HEK293 (cell line): ENCODE results near the gene STRA8.

Source experiments
- CTCF ChIA-PET: fragments of 350-600 bp; formaldehyde crosslinking; extraction: SDS; loops from one replicate; lab custom pipeline; 2021; ENCODE audit warnings: antibody characterized with exemption; lab: Yijun Ruan, JAX
- POLR2A ChIA-PET: fragments of 300-600 bp; formaldehyde crosslinking; extraction: SDS; loops from one replicate; lab custom pipeline; 2020; ENCODE audit warnings: antibody characterized with exemption, inconsistent platforms; lab: Yijun Ruan, JAX
- H3K27ac ChIP-seq: fragments of 200-500 bp; sonication (Bioruptor generic); 2 replicates; pipeline ENCODE4 v1.5.1; 2014; ENCODE audit warnings: low read depth, low read length, control low read depth, inconsistent platforms; ENCODE audit errors: extremely low read depth
- H3K36me3 ChIP-seq, 2 experiments: fragments of 200-500 bp in 1 of 2; sonication (Bioruptor generic) in 1 of 2; 1 replicate in 1 of 2; 2 replicates in 1 of 2; pipeline ENCODE4 v1.5.1; 2014 to 2017; ENCODE audit warnings: inconsistent platforms in 2 of 2, low read length in 2 of 2; ENCODE audit not compliant: control insufficient read depth in 2 of 2, insufficient read depth in 1 of 2
- H3K4me1 ChIP-seq: fragments of 200-500 bp; sonication (Bioruptor generic); 2 replicates; pipeline ENCODE4 v1.5.1; 2014; ENCODE audit warnings: mild to moderate bottlenecking, low read length, inconsistent platforms; ENCODE audit not compliant: control insufficient read depth, insufficient read depth
- H3K4me3 ChIP-seq: 2 replicates; pipeline ENCODE4 v1.5.1; 2011; ENCODE audit warnings: low read depth, mild to moderate bottlenecking, control low read depth, low read length, moderate library complexity
- H3K9me3 ChIP-seq: fragments of 200-500 bp; sonication (Bioruptor generic); 2 replicates; pipeline ENCODE4 v1.5.1; 2014; ENCODE audit warnings: low read depth, low read length, inconsistent platforms; ENCODE audit not compliant: control insufficient read depth, insufficient read depth
- EGR2 ChIP-seq: fragments of 450-650 bp; formaldehyde crosslinking; IDR thresholded peaks from 2 replicates; pipeline ENCODE4 v1.5.1; 2016; ENCODE audit warnings: low read depth, missing biosample characterization, missing genetic modification characterization
- FEZF1 ChIP-seq: fragments of 450-650 bp; formaldehyde crosslinking; IDR thresholded peaks from 2 replicates; pipeline ENCODE4 v1.5.1; 2016; ENCODE audit warnings: missing biosample characterization, missing genetic modification characterization
- GLIS1 ChIP-seq: fragments of 450-650 bp; formaldehyde crosslinking; IDR thresholded peaks from 2 replicates; pipeline ENCODE4 v1.5.1; 2016; ENCODE audit warnings: missing biosample characterization, missing genetic modification characterization
- TSHZ1 ChIP-seq: fragments of 450-650 bp; formaldehyde crosslinking; IDR thresholded peaks from 2 replicates; pipeline ENCODE4 v1.5.1; 2016; ENCODE audit warnings: missing biosample characterization, missing genetic modification characterization, borderline replicate concordance
- ZBTB44 ChIP-seq: fragments of 450-650 bp; IDR thresholded peaks from 2 replicates; pipeline ENCODE4 v1.5.1; 2018; ENCODE audit warnings: missing biosample characterization, mild to moderate bottlenecking, missing genetic modification characterization
- ZBTB8A ChIP-seq: fragments of 450-650 bp; formaldehyde crosslinking; IDR thresholded peaks from 2 replicates; pipeline ENCODE4 v1.5.1; 2016; ENCODE audit warnings: missing biosample characterization, missing genetic modification characterization
- ZFP69B ChIP-seq: fragments of 450-650 bp; formaldehyde crosslinking; IDR thresholded peaks from 2 replicates; pipeline ENCODE4 v1.5.1; 2016; ENCODE audit warnings: missing biosample characterization, missing genetic modification characterization
- ZIC2 ChIP-seq: fragments of 450-650 bp; formaldehyde crosslinking; IDR thresholded peaks from 2 replicates; pipeline ENCODE4 v1.5.1; 2016; ENCODE audit warnings: missing biosample characterization, missing genetic modification characterization
- ZNF132 ChIP-seq: fragments of 450-650 bp; formaldehyde crosslinking; IDR thresholded peaks from 2 replicates; pipeline ENCODE4 v1.5.1; 2017; ENCODE audit warnings: missing biosample characterization, missing genetic modification characterization, borderline replicate concordance
- ZNF140 ChIP-seq: fragments of 450-650 bp; formaldehyde crosslinking; IDR thresholded peaks from 2 replicates; pipeline ENCODE4 v1.5.1; 2016; ENCODE audit warnings: missing biosample characterization, missing genetic modification characterization
- ZNF404 ChIP-seq: fragments of 450-650 bp; formaldehyde crosslinking; IDR thresholded peaks from 2 replicates; pipeline ENCODE4 v1.5.1; 2017; ENCODE audit warnings: missing biosample characterization, missing genetic modification characterization
- ZNF433 ChIP-seq: fragments of 450-650 bp; formaldehyde crosslinking; IDR thresholded peaks from 2 replicates; pipeline ENCODE4 v1.5.1; 2016; ENCODE audit warnings: missing biosample characterization, missing genetic modification characterization, low read depth
- ZNF473 ChIP-seq: fragments of 450-650 bp; formaldehyde crosslinking; IDR thresholded peaks from 2 replicates; pipeline ENCODE4 v1.5.1; 2017; ENCODE audit warnings: missing biosample characterization, missing genetic modification characterization
- ZNF624 ChIP-seq: fragments of 450-650 bp; formaldehyde crosslinking; IDR thresholded peaks from 2 replicates; pipeline ENCODE4 v1.5.1; 2017; ENCODE audit warnings: missing biosample characterization, missing genetic modification characterization
- ZNF658 ChIP-seq: fragments of 450-650 bp; formaldehyde crosslinking; IDR thresholded peaks from 2 replicates; pipeline ENCODE4; 2016; ENCODE audit warnings: missing biosample characterization, missing genetic modification characterization
- ZNF660 ChIP-seq: fragments of 450-650 bp; IDR thresholded peaks from 2 replicates; pipeline ENCODE4 v1.5.1; 2018; ENCODE audit warnings: missing biosample characterization, mild to moderate bottlenecking, missing genetic modification characterization
- ZSCAN4 ChIP-seq: fragments of 450-650 bp; formaldehyde crosslinking; IDR thresholded peaks from 2 replicates; pipeline ENCODE4 v1.5.1; 2017; ENCODE audit warnings: missing biosample characterization, missing genetic modification characterization
- TF ChIP-seq, protein P1 (sequence below): fragments of 450-650 bp; formaldehyde crosslinking; IDR thresholded peaks from 2 replicates; pipeline ENCODE4 v1.5.1; 2017; ENCODE audit warnings: missing biosample characterization, missing genetic modification characterization

The STRA8 gene

DNA sequence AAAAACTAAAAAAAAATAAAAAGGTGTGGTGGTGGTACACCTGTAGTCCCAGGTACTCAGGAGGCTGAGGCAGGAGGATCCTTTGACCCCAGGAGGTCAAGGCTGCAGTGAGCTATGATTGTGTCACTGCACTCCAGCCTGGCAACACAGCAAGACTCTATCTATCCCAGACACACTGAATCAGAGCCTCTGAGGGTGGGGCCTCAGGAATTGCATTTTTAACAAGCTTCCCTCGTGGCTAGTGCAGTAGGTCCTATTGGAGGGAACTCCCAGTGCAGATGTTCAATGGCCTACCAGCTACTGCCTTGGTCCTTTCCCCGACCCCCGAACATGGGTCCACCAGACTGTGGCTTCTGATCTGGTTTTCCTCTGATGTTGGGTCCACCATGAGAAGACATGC lies 14.9 kb downstream of the STRA8 start:
- H3K4me1 ChIP-seq: no peaks in the 10 kb centered on the region
- TF ChIP-seq FEZF1 (tag by site-specific recombination) (no peak), ZFP69B (no peak), ZNF660 (tag by site-specific recombination) (no peak), ZNF132 (tag by site-specific recombination) (no peak), ZBTB44 (tag by site-specific recombination) (no peak), ZNF624 (tag by site-specific recombination) (no peak), ZNF140 (tag by site-specific recombination) (no peak), ZNF658 (tag by site-specific recombination) (no peak), ZNF404 (tag by site-specific recombination) (no peak)
- TF ChIP-seq, protein P1, sequence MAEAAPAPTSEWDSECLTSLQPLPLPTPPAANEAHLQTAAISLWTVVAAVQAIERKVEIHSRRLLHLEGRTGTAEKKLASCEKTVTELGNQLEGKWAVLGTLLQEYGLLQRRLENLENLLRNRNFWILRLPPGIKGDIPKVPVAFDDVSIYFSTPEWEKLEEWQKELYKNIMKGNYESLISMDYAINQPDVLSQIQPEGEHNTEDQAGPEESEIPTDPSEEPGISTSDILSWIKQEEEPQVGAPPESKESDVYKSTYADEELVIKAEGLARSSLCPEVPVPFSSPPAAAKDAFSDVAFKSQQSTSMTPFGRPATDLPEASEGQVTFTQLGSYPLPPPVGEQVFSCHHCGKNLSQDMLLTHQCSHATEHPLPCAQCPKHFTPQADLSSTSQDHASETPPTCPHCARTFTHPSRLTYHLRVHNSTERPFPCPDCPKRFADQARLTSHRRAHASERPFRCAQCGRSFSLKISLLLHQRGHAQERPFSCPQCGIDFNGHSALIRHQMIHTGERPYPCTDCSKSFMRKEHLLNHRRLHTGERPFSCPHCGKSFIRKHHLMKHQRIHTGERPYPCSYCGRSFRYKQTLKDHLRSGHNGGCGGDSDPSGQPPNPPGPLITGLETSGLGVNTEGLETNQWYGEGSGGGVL (tag by site-specific recombination): no peak
- CTCF ChIA-PET: no interaction called here
- no peak overlapping the region for H3K4me3 ChIP-seq
- H3K9me3 ChIP-seq: no peaks in the 10 kb centered on the region
- H3K36me3 ChIP-seq: no peaks in the 10 kb centered on the region
- POLR2A ChIA-PET: no interaction called here
- H3K27ac ChIP-seq: no peak overlapping the region

DNA sequence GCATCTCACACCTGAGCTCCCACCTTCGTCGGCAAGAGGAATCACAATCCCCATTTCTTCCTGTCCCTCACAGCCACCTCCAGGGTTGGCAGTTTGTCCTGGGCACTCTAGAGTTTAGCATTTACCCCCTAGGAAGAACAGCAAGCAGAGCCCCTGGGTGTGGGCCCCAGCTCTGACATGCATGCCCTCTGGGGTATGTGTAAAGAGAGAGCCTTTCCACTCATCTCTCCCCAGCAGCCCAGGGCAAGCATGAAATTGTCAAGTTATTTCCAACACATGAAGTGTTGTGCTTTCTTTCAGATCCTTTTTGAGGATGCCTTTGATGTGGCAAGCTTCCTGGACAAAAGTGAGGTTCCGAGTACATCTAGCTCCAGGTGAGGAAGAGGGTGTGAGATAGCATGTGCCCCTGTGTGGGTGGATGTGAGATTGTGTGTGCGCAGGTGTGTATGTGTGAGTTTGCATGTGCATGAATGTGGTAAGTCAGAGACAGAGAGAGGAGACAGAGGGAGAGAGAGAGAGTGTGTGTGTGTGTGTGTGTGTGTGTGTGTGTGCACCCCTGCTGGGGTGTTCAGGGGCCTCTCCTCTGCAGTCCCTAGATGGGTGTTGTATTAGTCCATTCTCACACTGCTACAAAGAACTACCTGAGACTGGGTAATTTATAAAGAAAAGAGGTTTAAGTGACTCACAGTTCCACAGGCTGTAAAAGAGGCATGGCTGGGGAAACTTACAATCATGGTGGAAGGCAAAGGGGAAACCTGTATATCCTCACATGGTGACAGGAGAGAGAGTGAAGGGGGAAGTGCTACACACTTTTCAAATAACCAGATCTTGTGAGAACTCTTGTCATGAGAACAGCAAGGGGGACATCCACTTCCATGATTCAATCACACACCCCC lies 18.1 kb downstream of the STRA8 start:
- Histone ChIP-seq H3K27ac (no peak overlapping the region), H3K36me3 (no peaks in the 10 kb centered on the region), H3K4me3 (no peak overlapping the region), H3K4me1 (no peaks in the 10 kb centered on the region), H3K9me3 (no peaks in the 10 kb centered on the region)
- ChIA-PET POLR2A (no interaction called here), CTCF (interaction anchor here (0.6 kb wide), 1 partner anchor 31 kb away, joined by 3 read pairs; no protein-coding TSS in a partner anchor)
- peak; percentile 92 for TF ChIP-seq ZSCAN4 (tag by site-specific recombination)
- TF ChIP-seq EGR2 (tag by site-specific recombination): no peak
- no peak for TF ChIP-seq ZBTB8A (tag by site-specific recombination)
- TF ChIP-seq ZNF473 (tag by site-specific recombination): no peak
- TF ChIP-seq ZNF433 (tag by site-specific recombination): no peak
- TF ChIP-seq TSHZ1 (tag by site-specific recombination): no peak
- peak; percentile 17; the same call in 1 of the 2 replicates for TF ChIP-seq GLIS1 (tag by site-specific recombination)
- peak; percentile 47 for TF ChIP-seq ZIC2
